Ectodermal cell (in vitro differentiated cells): ENCODE measurements around the gene PSEN1.

ENCODE experiments used
- H3K27ac ChIP-seq: 2 replicates; pipeline ENCODE4 v1.7.0; 2013; ENCODE audit warnings: mild to moderate bottlenecking, low read depth, low read length; ENCODE audit not compliant: insufficient read depth, poor library complexity, severe bottlenecking
- H3K27me3 ChIP-seq: 2 replicates; pipeline ENCODE4 v1.7.0; 2013; ENCODE audit warnings: mild to moderate bottlenecking, low read length; ENCODE audit not compliant: insufficient read depth, control insufficient read depth, poor library complexity, severe bottlenecking
- H3K36me3 ChIP-seq: one replicate; pipeline ENCODE4 v1.7.0; 2013; ENCODE audit warnings: low read length; ENCODE audit not compliant: control insufficient read depth, insufficient read depth
- H3K4me1 ChIP-seq: one replicate; pipeline ENCODE4 v1.7.0; 2013; ENCODE audit warnings: low read length; ENCODE audit not compliant: control insufficient read depth, insufficient read depth
- H3K4me3 ChIP-seq: 2 replicates; pipeline ENCODE4 v1.7.0; 2013; ENCODE audit warnings: low read depth, low read length, control low read depth; ENCODE audit not compliant: insufficient read depth
- H3K9me3 ChIP-seq: 2 replicates; pipeline ENCODE4 v1.7.0; 2013; ENCODE audit warnings: mild to moderate bottlenecking, low read length, moderate library complexity; ENCODE audit not compliant: control insufficient read depth
- WGBS, 2 experiments: methylation state at CpG; one replicate each; pipeline ENCODE4 v1.1.7; 2013; ENCODE audit warnings: missing lambda C conversion rate in 2 of 2; 5-methylcytosine and 5-hydroxymethylcytosine counted together

The PSEN1 gene

GRCh38 chr14:73259837-73260236 lies 123.5 kb downstream of the PSEN1 start:
- no peak overlapping the region for H3K27ac ChIP-seq
- H3K4me3 ChIP-seq = no peak overlapping the region
- H3K4me1 ChIP-seq = no peaks in the 10 kb centered on the region
- WGBS, 2 experiments = 89 to 92% methylated on average over 9 of the region's 9 CpGs
- no peaks in the 10 kb centered on the region for H3K27me3 ChIP-seq
- H3K36me3 ChIP-seq = peaks cover 44% of the 10 kb centered on the region
- H3K9me3 ChIP-seq = no peaks in the 10 kb centered on the region

- Histone ChIP-seq H3K27me3 (no peaks in the 10 kb centered on the region), H3K36me3 (peaks cover 41% of the 10 kb centered on the region), H3K9me3 (no peaks in the 10 kb centered on the region), H3K27ac (no peak overlapping the region), H3K4me3 (no peak overlapping the region), H3K4me1 (no peaks in the 10 kb centered on the region)
- WGBS, 2 experiments = 90 to 95% methylated on average over 11 of the region's 11 CpGs
These were observed 124.3 kb downstream of the PSEN1 start for GRCh38 chr14:73260574-73260973.

- H3K4me1 ChIP-seq = no peaks in the 10 kb centered on the region
These were observed 124.8 kb downstream of the PSEN1 start for GRCh38 chr14:73261075-73261474.

GRCh38 chr14:73261520-73262426 lies 125.5 kb downstream of the PSEN1 start:
- Histone ChIP-seq H3K4me3 (no peak overlapping the region), H3K27ac (no peak overlapping the region)
- WGBS, 2 experiments = 94 to 95% methylated on average over 15 of the region's 15 CpGs

More at GRCh38 chr14:73261075-73261474, 124.8 kb downstream of the PSEN1 start:
- peaks cover 41% of the 10 kb centered on the region for H3K36me3 ChIP-seq
- no peak overlapping the region for H3K4me3 ChIP-seq
- H3K9me3 ChIP-seq = no peaks in the 10 kb centered on the region
- WGBS, 2 experiments = 90 to 91% methylated on average over 6 of the region's 6 CpGs
- no peaks in the 10 kb centered on the region for H3K27me3 ChIP-seq
- no peak overlapping the region for H3K27ac ChIP-seq

GRCh38 chr14:73262427-73263183 lies 126.3 kb downstream of the PSEN1 start:
- Histone ChIP-seq H3K36me3 (peaks cover 48% of the 10 kb centered on the region), H3K27ac (no peak overlapping the region), H3K4me3 (no peak overlapping the region), H3K4me1 (no peaks in the 10 kb centered on the region), H3K9me3 (no peaks in the 10 kb centered on the region), H3K27me3 (no peaks in the 10 kb centered on the region)
- WGBS, 2 experiments = 93 to 95% methylated on average over 20 of the region's 20 CpGs

More at GRCh38 chr14:73261520-73262426, 125.5 kb downstream of the PSEN1 start:
- H3K36me3 ChIP-seq = peaks cover 45% of the 10 kb centered on the region
- no peaks in the 10 kb centered on the region for H3K4me1 ChIP-seq
- H3K9me3 ChIP-seq = no peaks in the 10 kb centered on the region
- no peaks in the 10 kb centered on the region for H3K27me3 ChIP-seq

- no peaks in the 10 kb centered on the region for H3K4me1 ChIP-seq
- no peak overlapping the region for H3K27ac ChIP-seq
- no peaks in the 10 kb centered on the region for H3K9me3 ChIP-seq
- no peaks in the 10 kb centered on the region for H3K27me3 ChIP-seq
- H3K36me3 ChIP-seq = peaks cover 58% of the 10 kb centered on the region
- no peak overlapping the region for H3K4me3 ChIP-seq
- 95 to 96% methylated on average over 7 of the region's 7 CpGs for WGBS, 2 experiments
These were observed 127.3 kb downstream of the PSEN1 start for GRCh38 chr14:73263606-73264005.

GRCh38 chr14:73264080-73264884 lies 128.0 kb downstream of the PSEN1 start:
- 94 to 95% methylated on average over 23 of the region's 23 CpGs for WGBS, 2 experiments
- Histone ChIP-seq H3K4me3 (no peak overlapping the region), H3K36me3 (peaks cover 62% of the 10 kb centered on the region), H3K27me3 (no peaks in the 10 kb centered on the region), H3K27ac (no peak overlapping the region), H3K9me3 (no peaks in the 10 kb centered on the region), H3K4me1 (no peaks in the 10 kb centered on the region)

- 89 to 92% methylated on average over 18 of the region's 18 CpGs for WGBS, 2 experiments
- no peaks in the 10 kb centered on the region for H3K9me3 ChIP-seq
- no peak overlapping the region for H3K27ac ChIP-seq
- peaks cover 67% of the 10 kb centered on the region for H3K36me3 ChIP-seq
- H3K4me3 ChIP-seq = no peak overlapping the region
- no peaks in the 10 kb centered on the region for H3K4me1 ChIP-seq
- H3K27me3 ChIP-seq = no peaks in the 10 kb centered on the region
These were observed 128.8 kb downstream of the PSEN1 start for GRCh38 chr14:73264885-73265720.

GRCh38 chr14:73265721-73266046 lies 129.4 kb downstream of the PSEN1 start:
- H3K27ac ChIP-seq = no peak overlapping the region
- 90 to 97% methylated on average over 3 of the region's 3 CpGs for WGBS, 2 experiments
- H3K9me3 ChIP-seq = no peaks in the 10 kb centered on the region
- peaks cover 73% of the 10 kb centered on the region for H3K36me3 ChIP-seq
- no peaks in the 10 kb centered on the region for H3K4me1 ChIP-seq
- no peaks in the 10 kb centered on the region for H3K27me3 ChIP-seq
- no peak overlapping the region for H3K4me3 ChIP-seq
